A673 (cell line): ENCODE measurements around the gene RARRES2.

Experiments used
- EZH2 ChIP-seq: fragments of 200-600 bp; sonication (generic); IDR thresholded peaks from 2 replicates; pipeline ENCODE4 v1.6.1; 2017; ENCODE audit warnings: borderline replicate concordance, low read depth, mild to moderate bottlenecking, mixed read lengths, antibody characterized with exemption, low read length; ENCODE audit not compliant: poor library complexity, severe bottlenecking
- TF ChIP-seq, protein P1 (sequence below): fragments of 300-800, 200-600 bp; sonication (generic); conservative IDR thresholded peaks from 2 replicates; pipeline ENCODE4 v1.5.1; 2017; ENCODE audit warnings: low read depth, mild to moderate bottlenecking, antibody characterized with exemption, low read length, moderate library complexity, mixed read lengths

GRCh38 chr7:150324373-150324961 lies 17.0 kb downstream of the RARRES2 start:
- TF ChIP-seq, protein P1, sequence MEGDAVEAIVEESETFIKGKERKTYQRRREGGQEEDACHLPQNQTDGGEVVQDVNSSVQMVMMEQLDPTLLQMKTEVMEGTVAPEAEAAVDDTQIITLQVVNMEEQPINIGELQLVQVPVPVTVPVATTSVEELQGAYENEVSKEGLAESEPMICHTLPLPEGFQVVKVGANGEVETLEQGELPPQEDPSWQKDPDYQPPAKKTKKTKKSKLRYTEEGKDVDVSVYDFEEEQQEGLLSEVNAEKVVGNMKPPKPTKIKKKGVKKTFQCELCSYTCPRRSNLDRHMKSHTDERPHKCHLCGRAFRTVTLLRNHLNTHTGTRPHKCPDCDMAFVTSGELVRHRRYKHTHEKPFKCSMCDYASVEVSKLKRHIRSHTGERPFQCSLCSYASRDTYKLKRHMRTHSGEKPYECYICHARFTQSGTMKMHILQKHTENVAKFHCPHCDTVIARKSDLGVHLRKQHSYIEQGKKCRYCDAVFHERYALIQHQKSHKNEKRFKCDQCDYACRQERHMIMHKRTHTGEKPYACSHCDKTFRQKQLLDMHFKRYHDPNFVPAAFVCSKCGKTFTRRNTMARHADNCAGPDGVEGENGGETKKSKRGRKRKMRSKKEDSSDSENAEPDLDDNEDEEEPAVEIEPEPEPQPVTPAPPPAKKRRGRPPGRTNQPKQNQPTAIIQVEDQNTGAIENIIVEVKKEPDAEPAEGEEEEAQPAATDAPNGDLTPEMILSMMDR, result no peak
- no peak for TF ChIP-seq EZH2
